Panc1 (cell line): ENCODE data around the gene P2RY1. TPM values are rescaled to one million over a fixed set of nuclear protein-coding genes. Genes with fewer than 3 reads are reported as not detected.

ENCODE experiments used
- ATAC-seq: fragments of 200-7000 bp; cut with Tn5 transposase; 2 replicates; pipeline ENCODE4 v1.9.1; 2020; ENCODE audit warnings: mild to moderate bottlenecking, moderate library complexity
- BruUV-seq: library from RNA; stranded (reverse); fragments of 400-500 nt; replicated peaks from 2 replicates; lab custom pipeline; 2021; lab: Mats Ljungman, UMichigan
- CTCF ChIA-PET: fragments of 300-600 bp; sonication (Branson Sonifier 250); formaldehyde crosslinking; loops from one replicate; lab custom pipeline; 2022; ENCODE audit warnings: antibody characterized with exemption; lab: Charles Lee
- POLR2A ChIA-PET: fragments of 300-600 bp; sonication (Branson Sonifier 250); formaldehyde crosslinking; loops from one replicate; lab custom pipeline; 2022; ENCODE audit warnings: antibody characterized with exemption; lab: Charles Lee
- DNase-seq: peaks from one replicate; pipeline ENCODE4 v3.0.0-alpha.2; 2010; ENCODE audit warnings: low read depth, low spot score
- H3K27ac ChIP-seq: 2 replicates; pipeline ENCODE4 v1.5.1; 2011; ENCODE audit warnings: mild to moderate bottlenecking, low read length, inconsistent platforms
- H3K27me3 ChIP-seq: fragments of 200-500 bp; sonication (Bioruptor generic); 2 replicates; pipeline ENCODE4 v1.6.0; 2014; ENCODE audit warnings: low read length, inconsistent platforms; ENCODE audit not compliant: control insufficient read depth, insufficient read depth
- H3K36me3 ChIP-seq: fragments of 200-500 bp; sonication (Bioruptor generic); 2 replicates; pipeline ENCODE4 v1.5.1; 2014; ENCODE audit warnings: inconsistent platforms, mild to moderate bottlenecking, low read length, moderate library complexity; ENCODE audit not compliant: control insufficient read depth, insufficient read depth
- H3K4me1 ChIP-seq: 2 replicates; pipeline ENCODE4 v1.5.1; 2011; ENCODE audit warnings: inconsistent platforms, mild to moderate bottlenecking, low read length, moderate library complexity; ENCODE audit not compliant: control insufficient read depth, insufficient read depth
- H3K4me3 ChIP-seq, 2 experiments: 2 replicates each; pipeline ENCODE4 v1.5.1; 2011 to 2012; ENCODE audit warnings: low read depth in 2 of 2, low read length in 2 of 2, mild to moderate bottlenecking in 2 of 2, inconsistent platforms in 1 of 2, moderate library complexity in 1 of 2
- H3K9me3 ChIP-seq: fragments of 200-500 bp; sonication (Bioruptor generic); 2 replicates; pipeline ENCODE4 v1.5.1; 2014; ENCODE audit warnings: low read depth, mild to moderate bottlenecking, inconsistent platforms, low read length, moderate library complexity; ENCODE audit not compliant: control insufficient read depth, insufficient read depth
- CTCF ChIP-seq: fragments of 450-650 bp; IDR thresholded peaks from 2 replicates; pipeline ENCODE4 v1.5.1; 2017; ENCODE audit warnings: mild to moderate bottlenecking
- POLR2AphosphoS5 ChIP-seq: IDR thresholded peaks from 2 replicates; pipeline ENCODE4 v1.6.1; 2012; ENCODE audit warnings: mild to moderate bottlenecking, low read depth, low read length, moderate library complexity
- REST ChIP-seq, 2 experiments: IDR thresholded peaks; 2 replicates each; pipeline ENCODE4 v1.6.1; 2011 to 2012; ENCODE audit warnings: low read depth in 2 of 2, control low read depth in 1 of 2, low read length in 1 of 2, mild to moderate bottlenecking in 1 of 2, moderate library complexity in 1 of 2; ENCODE audit not compliant: insufficient read depth in 1 of 2
- SIN3A ChIP-seq: IDR thresholded peaks from 2 replicates; pipeline ENCODE4 v1.6.1; 2012; ENCODE audit warnings: low read depth, mild to moderate bottlenecking, low read length, moderate library complexity, borderline replicate concordance; ENCODE audit not compliant: insufficient read depth
- TCF7L2 ChIP-seq: IDR thresholded peaks from 2 replicates; pipeline ENCODE4 v1.6.1; 2011; ENCODE audit warnings: mild to moderate bottlenecking, low read depth, low read length, inconsistent platforms
- in situ Hi-C: cut with HindIII; loops from 2 replicates; pipeline ENCODE4 v1.10.0; 2016; ENCODE audit warnings: low sequenced_read_pairs, low pct_unique_long_range_greater_than_20kb
- intact Hi-C: fragments of 100-400 bp; cut with micrococcal nuclease; formaldehyde crosslinking; loops from one replicate; pipeline ENCODE4 v1.10.0; 2022; ENCODE audit not compliant: unreplicated experiment
- total RNA-seq: library from RNA; stranded (reverse); gene quantifications from one replicate; pipeline ENCODE4 v1.2.1, GENCODE V29; 2021; ENCODE audit not compliant: unreplicated experiment

The P2RY1 gene
- total RNA-seq, 1 experiment from 2014 or later: 0.08 TPM

GRCh38 chr3:152827313-152827712, 7.6 kb upstream of the P2RY1 start:
- ATAC-seq: no peak
- intact Hi-C loops (no loop called here), in situ Hi-C loops (no loop called here)
- H3K27me3 ChIP-seq: peaks cover 2% of the 10 kb centered on the region
- no peaks in the 10 kb centered on the region for H3K9me3 ChIP-seq
- TF ChIP-seq CTCF: no peak
- no peak for TF ChIP-seq REST (IDR thresholded peaks at IDR 0.05; ENCODE audit: insufficient read depth in 1 of 2, low read depth in 2 of 2, low read length in 1 of 2)
- TF ChIP-seq SIN3A: no peak
- TF ChIP-seq TCF7L2: no peak
- TF ChIP-seq POLR2AphosphoS5: no peak
- H3K4me1 ChIP-seq: no peaks in the 10 kb centered on the region
- DNase-seq: no peak
- POLR2A ChIA-PET: no interaction called here
- BruUV-seq: no TSS peak
- CTCF ChIA-PET: no interaction called here
- no peak overlapping the region for H3K27ac ChIP-seq
- no peaks in the 10 kb centered on the region for H3K36me3 ChIP-seq
- no peak overlapping the region for H3K4me3 ChIP-seq

- CTCF ChIA-PET: no interaction called here
- Histone ChIP-seq H3K4me1 (no peaks in the 10 kb centered on the region), H3K4me3 (no peak overlapping the region), H3K36me3 (no peaks in the 10 kb centered on the region), H3K27ac (no peak overlapping the region), H3K27me3 (peaks cover 2% of the 10 kb centered on the region), H3K9me3 (no peaks in the 10 kb centered on the region)
- POLR2A ChIA-PET: no interaction called here
- no peak for ATAC-seq
- TF ChIP-seq REST (IDR thresholded peaks at IDR 0.05; ENCODE audit: insufficient read depth in 1 of 2, low read depth in 2 of 2, low read length in 1 of 2) (no peak), CTCF (no peak), TCF7L2 (no peak), POLR2AphosphoS5 (no peak), SIN3A (no peak)
- intact Hi-C loops (no loop called here), in situ Hi-C loops (no loop called here)
- no peak for DNase-seq
- no TSS peak for BruUV-seq
Measured at GRCh38 chr3:152828075-152828840, 6.7 kb upstream of the P2RY1 start.
